ENCODE measurements around the gene FCGR2B.
"Not testable (repeated sequence)": the region's sequence is repeated elsewhere in the genome, so short reads cannot be mapped to it uniquely, and the experiment has no call there.

DNA sequence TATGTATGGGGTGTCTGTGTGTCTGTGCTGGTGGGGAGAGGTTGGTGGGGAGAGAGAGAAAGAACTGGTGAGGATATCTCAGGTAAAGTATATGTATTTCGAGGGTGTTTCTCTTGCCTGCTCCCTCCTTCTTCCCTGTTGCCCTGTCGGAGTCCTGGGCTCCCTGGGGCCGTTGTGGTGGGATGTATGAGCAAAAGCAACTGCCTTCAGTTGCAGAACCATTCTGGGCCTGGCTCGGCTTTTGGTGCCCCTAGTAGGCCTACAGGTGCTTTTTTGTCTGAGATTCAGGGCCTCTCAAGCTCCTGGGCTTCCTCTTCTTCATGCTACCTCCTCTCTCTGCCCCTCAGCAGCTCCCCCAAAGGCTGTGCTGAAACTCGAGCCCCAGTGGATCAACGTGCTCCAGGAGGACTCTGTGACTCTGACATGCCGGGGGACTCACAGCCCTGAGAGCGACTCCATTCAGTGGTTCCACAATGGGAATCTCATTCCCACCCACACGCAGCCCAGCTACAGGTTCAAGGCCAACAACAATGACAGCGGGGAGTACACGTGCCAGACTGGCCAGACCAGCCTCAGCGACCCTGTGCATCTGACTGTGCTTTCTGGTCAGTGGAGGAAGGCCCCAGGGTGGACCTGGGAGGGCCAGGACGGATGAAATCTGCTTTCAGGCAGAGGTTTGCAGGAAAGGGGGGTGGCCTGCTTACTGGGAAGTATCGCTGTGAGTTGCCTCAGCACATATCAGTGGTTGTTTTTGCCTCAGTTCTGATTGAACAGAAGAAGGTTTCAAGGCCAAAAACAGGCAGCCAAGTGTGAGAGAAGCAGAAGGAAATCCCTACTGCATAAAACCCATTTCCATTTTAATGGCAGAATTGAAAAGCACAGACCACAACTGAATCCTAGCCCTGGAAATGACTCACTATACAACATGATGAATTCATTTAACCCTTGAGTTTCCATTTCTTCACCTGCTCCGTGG is 8.4 kb downstream of the FCGR2B start:
- TF ChIP-seq, protein P1, sequence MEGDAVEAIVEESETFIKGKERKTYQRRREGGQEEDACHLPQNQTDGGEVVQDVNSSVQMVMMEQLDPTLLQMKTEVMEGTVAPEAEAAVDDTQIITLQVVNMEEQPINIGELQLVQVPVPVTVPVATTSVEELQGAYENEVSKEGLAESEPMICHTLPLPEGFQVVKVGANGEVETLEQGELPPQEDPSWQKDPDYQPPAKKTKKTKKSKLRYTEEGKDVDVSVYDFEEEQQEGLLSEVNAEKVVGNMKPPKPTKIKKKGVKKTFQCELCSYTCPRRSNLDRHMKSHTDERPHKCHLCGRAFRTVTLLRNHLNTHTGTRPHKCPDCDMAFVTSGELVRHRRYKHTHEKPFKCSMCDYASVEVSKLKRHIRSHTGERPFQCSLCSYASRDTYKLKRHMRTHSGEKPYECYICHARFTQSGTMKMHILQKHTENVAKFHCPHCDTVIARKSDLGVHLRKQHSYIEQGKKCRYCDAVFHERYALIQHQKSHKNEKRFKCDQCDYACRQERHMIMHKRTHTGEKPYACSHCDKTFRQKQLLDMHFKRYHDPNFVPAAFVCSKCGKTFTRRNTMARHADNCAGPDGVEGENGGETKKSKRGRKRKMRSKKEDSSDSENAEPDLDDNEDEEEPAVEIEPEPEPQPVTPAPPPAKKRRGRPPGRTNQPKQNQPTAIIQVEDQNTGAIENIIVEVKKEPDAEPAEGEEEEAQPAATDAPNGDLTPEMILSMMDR (IDR thresholded peaks at IDR 0.05; ENCODE audit: insufficient read depth, low read depth, low read length), result not testable (repeated sequence)
- TF ChIP-seq EZH2 (IDR thresholded peaks at IDR 0.05; ENCODE audit: insufficient read depth, low read length), result not testable (repeated sequence)
